HG03432 (cell line): Measurements from ENCODE around the gene URB2.

Experiments used
- ATAC-seq: cut with Tn5 transposase; IDR thresholded peaks from one replicate; pipeline ENCODE4 v1.9.1; 2021; ENCODE audit warnings: mild to moderate bottlenecking, moderate library complexity; ENCODE audit not compliant: unreplicated experiment

Gene URB2

DNA sequence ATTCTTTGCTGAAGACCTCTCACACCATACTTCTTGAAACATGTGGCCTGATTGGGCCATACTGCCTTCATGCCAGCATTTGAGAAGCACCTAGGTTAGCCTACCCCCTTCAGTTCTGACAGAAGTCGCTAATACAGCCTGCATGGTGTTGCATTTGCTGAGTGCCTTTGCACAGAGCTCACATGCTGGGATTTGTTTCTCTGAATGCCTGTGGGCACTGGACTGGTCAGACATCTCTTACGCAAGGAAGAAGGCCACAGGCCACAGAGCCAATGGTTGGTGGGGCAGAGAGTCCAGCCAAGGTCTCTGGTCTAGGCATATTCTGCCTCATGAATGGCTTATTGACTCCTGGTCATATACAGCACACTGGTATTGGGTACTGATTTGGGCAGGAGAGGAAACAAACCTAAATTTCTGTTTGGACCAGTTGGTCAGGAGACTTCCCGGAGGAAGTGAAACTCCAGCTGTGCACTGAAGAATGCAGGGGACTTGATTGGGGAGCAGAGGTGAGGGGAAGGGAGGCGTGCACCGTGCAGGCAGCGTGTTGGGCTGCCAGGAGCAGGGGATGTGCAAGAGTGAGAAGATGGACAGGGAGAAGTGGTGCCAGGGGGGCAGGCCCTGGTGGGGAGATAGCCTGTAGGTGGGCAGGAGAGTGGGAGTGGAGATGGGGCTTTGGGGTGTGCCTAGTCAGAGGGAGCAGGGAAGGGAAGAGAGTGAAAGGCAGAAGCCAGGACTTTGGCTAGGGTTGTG, 18.1 kb downstream of the URB2 start:
- ATAC-seq, result peak; percentile 44

DNA sequence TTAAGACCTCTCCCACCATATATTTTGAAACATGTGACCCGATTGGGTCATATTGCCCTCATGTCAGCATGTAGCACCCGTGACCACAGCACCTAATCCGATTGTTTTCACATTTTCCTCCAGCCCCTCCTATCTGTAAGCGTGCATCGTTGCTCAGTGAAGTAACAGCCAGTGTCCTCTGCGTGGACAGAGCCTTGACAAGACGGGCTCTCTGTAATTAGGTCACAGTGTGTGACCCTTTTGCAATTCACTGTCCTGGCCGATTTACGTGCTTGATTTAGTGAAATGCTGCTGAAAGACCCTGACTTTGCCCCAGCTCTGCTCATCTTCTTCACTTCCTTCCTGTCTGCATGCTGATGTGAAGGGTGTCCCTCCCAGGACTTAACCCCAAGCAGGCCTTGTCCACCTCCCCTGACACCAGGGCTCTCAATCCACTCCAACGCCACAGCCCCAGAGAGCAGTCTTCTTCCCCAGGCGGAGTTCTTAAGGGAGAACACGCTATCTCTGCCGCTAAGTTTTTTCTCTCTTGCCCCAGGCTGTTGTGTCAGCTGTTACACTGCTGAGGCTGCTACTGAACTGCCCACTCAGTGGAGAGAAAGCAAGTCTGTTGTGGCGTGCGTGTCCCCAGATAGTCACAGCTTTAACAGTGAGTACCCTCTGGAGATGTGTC, 19.4 kb downstream of the URB2 start:
- ATAC-seq, result no peak

DNA sequence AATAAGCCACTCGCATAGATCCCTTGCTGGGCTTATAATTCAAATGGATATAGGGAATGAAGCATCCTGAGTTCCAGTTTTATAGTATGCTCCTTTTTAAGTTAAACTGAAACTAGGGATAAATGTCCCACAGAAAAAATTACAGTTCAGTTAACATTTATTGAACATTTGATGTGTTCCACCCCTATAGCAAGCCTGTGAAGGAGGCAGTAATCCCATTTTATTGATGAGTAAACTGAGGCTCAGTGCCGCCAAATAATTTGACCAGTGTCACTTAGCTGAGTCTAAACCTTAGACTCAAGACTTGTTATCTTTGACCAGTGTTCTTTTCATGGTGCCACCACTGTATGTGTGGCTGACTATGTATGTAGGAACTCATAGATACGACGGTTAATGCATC, 22.4 kb downstream of the URB2 start:
- ATAC-seq, result no peak

DNA sequence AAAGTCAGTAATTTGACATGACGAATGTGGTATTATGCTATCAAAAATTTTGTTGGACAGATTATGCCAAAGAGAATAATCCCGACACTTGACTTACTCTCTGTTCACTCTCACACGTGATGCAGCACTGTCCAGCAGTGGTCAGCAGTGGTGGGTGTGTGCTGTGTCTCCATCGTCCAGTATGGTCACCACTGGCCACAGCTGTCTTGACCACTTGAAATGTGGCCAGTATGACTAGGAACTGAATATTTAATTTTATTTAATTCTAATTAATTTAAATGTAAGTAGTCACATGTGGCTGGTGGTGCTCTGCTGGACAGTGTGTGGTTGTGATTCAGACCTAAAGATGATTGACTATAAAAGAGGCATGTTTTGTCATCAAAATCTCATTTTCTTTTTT, 24.0 kb downstream of the URB2 start:
- no peak for ATAC-seq

DNA sequence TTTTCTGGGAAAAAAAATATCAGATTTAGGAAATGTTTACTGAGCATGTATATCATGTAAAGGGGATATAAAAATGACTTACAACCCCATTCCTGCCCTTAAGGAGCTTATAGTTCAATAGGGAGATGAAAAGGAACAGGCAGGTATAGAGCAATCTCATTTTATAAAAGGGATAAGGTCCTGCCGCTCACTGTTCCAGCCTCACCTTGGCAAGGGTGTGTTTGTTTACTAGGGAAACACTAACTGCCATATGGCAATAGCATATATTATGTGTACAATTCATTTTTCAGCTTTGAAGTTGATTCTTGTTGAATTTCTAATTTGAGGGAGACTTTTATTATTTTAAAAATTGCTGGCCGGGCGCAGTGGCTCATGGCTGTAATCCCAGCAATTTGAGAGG, 25.5 kb downstream of the URB2 start:
- no peak for ATAC-seq

DNA sequence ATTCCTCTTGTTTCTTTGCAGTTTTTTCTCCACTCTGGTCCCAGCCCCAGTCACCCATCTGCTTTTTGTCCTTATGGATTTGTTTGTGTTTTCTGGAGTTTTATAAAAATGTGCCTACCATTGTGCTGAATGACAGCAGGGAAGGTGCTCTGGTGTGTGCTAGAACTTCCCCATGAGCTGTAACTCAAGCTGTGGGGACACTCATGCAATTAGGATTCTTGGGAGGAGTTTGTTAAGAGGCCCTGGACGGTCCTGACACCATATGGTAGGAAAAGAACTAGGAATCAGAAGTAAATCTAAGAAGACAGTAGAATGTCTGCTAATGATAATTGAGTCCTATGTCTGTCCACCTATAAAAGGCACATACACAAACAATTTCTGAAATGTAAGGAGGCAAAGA, 27.4 kb downstream of the URB2 start:
- ATAC-seq, result no peak

DNA sequence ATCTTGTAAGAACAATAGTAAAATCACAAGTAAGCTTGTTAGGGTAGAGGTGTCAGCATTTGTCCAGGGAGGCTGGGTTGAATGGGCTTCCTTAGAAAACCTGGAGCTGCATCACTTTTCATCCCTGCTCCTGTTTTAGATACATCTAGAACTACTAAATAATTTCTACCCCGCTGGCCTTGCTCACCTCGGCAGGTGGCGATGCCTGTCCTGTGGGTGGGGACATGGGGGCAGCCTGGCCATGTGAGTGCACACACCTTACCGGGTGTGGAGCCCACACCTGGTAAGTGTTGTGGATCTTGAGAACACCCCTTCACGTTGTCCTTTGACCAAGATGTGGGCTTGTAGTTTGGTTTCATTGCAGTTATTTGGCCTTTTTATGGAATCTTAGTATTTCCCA, 29.7 kb downstream of the URB2 start:
- ATAC-seq, result no peak

DNA sequence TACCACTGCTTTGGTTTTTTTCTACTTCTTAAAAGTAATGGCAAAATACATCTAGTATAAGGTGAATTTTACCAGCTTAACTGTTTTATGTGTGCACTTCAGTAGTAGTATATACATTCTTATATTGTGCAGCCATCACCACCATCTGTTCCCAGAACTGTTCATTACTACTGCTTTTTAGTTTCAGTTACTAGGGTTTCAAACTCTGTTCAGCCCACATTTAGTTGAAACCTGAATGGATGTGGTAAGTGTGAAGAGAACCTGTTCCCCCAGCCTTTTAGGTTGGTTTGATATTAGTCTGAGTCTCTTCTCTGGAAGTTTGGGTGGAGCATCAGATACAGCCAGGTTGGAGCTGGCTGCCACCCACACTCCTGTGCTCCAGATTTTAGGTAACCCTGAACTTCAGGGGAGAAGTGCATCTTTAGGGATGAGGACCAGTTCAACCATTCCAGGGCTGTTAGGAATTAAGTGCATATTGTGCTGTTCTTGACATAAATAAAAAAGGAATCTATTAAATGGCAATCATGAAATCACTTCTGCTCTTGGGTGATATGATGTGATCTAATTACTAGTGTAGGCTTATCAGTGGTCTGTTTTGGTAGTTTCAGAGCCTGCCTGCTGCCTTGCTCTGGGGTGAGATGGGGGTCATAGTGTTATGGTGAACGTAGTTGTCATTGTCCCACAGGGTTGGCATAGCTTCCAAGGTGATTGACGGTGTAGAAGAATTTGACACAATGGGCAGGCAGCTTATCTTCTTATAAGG, 32.1 kb downstream of the URB2 start:
- ATAC-seq, result no peak

DNA sequence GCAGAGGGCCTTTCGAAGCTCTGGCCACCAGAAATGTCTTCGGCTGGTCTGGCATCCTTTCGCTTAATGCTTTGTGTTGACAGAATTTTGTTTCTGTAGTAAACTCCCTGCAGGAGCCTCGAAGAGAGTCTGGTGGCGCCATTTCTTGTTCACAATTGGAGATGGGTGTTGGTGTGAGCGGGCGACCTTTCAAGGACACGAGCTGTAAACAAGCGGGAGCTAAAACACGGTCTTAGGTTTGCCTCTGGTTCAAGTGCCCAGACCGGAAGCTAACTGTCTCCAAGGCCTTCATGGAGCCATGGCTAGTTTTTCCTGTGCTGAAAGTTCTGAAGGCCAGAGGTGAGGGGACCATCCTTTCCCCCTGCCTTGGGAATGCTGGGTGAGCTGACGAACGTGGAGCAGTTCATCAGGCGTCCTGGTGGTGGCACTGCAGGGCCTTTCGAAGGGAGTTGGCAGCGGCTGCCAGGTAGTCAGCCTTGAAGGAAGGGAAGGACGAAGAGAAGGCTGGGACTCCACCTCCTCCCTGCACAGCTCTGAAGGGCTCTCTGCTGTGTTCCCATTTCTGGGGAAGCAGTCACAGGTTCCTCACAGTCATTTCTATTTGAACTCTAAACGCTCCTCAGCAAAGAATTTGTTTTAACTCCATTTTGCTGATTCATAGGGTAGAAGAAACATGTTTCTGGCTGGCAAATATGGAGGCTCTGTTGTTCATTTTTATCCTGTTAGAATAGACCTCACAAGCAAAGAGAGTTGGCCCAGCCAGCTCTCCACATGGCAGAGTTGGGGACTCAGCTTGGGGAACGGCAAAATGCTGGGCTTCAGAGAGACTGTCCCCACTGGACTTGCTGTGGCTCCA, 35.2 kb downstream of the URB2 start:
- ATAC-seq, result peak; percentile 75

DNA sequence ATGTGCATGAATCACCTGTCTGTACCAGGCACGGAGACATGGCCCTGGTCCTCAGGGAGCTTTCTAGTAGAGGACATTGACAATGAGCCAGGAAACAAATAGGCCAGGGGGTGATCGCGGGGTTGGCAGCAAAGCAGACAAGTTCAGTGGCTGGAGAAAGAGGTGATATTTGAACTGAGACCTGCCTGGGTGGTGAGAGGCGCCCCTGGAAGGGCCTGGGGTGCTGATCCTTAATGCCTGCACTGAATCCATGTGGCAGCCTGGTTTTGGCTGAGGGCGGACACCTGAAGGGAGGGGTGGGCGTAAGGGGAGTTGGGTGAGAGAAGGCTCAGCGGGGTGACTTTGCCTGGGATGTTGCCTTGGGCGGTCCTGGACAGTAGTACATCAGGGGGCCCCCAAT, 35.9 kb downstream of the URB2 start:
- ATAC-seq, result no peak

DNA sequence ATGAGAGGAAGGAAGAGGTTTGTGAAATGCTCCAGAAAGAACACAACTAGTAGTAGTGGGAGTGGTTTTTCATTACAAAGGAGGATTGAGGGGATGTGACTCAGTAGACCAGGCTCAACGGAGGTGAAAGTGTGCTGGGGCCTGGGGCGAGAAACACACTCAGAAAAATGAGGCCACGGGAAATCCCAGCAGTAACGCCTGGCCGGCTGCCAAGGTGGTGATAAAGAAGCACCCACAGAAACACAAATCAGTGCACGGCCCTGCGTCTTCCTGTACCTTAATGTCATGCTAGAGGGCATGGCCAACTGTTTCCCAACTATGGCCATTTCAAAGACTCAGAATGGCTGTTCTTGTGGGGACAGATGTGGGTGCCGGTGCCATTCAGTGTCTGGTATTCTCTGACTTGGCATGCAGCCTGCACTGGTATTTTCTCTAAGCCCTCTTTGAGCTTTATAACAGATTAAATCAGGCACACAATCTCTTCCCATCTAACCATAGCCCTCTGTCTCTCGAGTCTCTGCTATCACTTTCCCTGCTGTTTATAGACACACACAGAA, 38.2 kb downstream of the URB2 start:
- ATAC-seq, result peak; percentile 69

DNA sequence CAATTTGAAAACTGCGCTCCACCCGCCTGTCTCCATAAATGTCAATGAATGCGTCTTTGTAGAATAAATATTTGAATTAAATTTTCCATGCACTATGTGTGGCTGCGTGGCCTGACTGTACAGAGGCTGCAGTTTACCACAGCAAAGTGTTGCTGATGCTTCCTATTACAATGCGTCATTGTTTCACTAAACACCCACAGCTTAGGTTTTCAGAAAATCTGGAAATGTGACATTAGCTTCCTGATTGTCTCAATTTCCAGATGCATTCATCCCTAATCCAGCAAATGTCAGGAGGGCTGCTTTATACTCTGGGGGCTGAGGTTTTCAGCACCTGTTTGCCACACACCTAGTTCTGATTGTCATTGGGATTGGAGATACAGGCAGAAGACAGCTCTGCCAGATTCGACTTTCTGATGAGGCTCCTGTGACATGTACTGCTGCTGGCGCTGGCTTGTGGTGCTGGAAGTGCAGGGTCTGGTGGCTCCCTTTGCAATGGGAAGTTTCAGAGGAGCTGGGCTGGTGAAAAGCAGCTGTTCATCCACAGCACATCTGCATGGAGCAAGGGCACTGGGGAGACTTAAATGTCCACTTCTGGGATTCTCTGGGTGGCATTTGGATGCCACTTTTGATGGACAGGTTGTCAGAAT, 40.0 kb downstream of the URB2 start:
- no peak for ATAC-seq

DNA sequence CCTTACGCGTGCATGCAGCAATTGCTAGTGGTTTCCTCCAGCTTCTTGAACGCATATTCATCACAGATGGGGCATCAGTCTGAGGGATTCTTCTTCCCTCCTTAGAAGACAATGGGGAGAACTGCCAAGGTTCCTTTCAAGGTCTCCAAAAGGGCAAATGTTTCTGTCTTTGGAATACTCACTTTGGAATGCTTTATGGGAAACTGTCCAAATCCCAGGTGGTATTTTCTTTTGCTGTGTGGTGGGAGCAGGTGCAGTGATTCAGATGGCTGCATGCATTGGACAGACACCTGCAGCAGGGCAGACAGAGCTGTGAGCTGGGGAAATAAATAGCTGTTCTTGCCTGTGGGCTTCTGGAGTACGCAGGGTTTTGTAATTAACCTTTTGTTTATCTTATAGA, 40.5 kb downstream of the URB2 start:
- ATAC-seq, result no peak

DNA sequence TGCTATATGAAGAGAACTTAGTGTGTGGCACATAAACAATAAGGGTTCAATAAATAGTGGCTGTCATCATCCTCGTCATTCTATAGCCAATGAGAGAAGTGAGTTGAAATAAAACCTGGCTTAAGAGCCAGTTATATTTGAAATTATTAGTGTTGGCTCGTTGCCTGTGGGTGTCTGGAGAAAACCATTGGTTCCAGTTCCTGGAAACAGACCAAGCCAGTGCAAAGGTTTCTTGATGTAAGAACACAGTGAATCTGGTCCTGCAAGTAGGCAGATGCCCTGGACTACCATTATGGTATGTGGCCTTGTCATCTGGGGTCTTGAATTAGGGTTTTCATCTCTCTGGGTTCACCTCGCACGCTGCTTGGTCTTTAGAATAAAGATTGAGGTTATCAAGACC, 43.3 kb downstream of the URB2 start:
- ATAC-seq, result no peak

DNA sequence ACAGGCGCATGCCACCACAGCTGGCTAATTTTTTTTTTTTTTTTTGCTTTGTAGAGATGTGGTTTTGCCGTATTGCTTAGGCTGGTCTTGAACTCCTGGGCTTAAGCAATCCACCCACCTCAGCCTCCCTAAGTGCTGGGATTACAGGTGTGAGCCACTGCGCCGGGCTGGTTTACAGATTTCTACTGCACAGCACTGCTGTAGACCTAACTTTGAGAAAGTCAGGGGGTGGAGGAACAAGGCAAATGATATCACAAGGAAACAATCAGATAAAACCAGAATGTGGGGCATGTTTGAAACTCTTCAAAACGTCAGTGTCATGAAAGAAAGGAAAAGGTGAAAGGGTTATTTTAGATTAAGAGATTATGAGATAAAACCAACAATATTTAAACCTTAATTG, 45.3 kb downstream of the URB2 start:
- ATAC-seq, result no peak

DNA sequence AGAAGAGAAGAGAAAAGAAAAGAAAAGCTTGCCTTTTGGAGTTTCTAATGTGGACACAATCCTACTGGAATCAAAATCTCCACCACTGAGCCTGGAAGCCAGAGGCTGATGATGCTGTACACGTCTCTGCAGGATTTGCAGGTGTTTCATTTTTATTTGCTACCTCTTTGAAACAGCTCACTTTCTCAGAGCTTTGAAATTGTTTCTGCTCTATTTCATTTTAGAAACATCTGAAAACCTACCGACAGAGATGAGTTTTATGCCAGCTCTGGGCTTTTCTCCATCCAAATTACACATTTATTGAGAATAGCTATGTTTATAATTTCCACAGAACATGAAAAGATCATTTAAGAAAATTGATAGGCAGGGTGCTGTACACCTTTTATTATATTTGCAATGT, 46.2 kb downstream of the URB2 start:
- ATAC-seq, result no peak

DNA sequence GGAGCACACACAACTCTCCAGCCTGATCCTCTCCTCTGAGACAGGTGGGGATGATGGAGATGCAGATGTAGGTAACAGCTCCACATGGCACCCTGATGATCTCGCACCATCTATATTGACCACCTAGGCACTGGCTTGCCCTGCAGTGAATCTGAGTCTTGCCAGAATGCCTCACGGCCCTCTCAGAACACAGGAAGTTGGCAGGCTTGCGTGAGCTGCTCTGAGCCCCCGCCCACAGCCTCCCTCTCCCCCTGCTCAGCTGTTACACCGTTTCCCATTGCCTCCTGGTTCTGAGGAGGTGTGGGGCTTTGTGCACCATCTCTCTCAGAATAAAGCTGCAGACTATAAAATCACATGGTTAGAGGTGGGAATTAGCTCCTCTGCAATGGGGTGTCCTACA, 48.0 kb downstream of the URB2 start:
- ATAC-seq, result no peak

DNA sequence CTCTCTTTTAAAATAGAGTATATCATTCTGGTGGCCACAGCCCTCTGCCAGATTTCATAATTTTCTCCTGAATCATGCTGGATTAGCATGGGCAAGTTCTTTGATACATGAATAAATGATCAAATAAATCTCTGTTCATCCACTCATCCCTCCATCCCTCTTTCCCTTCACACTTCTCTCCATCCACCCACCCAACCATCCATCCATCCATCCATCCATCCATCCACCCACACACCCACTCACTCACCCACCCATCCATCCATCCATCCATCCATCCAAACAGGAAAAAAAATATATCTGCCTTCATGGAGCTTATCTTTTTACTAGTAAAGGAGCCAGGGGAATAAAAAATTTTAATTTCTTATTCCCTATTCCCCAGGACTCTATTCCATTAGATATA, 49.3 kb downstream of the URB2 start:
- no peak for ATAC-seq

DNA sequence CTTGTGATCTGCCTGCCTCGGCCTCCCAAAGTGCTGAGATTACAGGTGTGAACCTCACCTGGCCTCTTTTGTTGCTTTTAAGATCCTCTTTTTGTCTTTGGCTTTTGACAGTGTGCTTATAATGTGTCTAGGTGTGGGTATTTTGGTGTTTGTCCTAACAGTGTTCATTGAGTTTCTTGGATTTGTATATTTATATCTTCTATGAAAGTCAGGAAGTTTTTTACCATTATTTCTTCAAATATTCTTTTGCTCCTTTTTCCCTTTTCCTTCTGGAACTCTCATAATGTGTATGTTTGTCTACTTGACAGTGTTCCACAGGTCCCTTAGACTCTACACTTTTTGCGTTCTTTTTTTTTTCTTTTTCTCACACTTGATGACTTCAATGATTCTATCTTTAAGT, 59.1 kb downstream of the URB2 start:
- no peak for ATAC-seq

DNA sequence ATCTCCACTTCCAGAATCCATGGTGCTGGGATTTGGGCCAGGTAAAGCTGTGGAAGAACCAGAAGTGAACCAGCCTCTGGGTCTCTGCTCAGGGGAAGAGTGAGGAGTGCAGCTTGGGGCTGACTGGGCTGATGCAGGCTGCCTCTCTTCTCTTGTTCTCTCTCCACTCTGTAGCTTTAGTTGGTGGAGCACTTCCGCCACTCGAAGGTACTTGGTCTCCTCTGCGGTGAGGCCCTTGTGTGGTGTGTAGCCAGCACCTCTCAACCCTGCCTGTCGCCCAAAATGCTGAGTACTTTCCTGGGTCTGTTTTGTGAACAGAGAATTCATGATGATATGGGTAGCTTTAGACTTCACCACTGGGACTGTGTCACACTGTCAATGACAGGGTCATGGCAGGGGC, 63.2 kb downstream of the URB2 start:
- no peak for ATAC-seq
